Measurements from ENCODE around the gene SPAG9. TPM values are rescaled to one million over a fixed set of nuclear protein-coding genes. Genes with fewer than 3 reads are reported as not detected.
"Not testable (repeated sequence)": the region's sequence is repeated elsewhere in the genome, so short reads cannot be mapped to it uniquely, and the experiment has no call there.

Gene SPAG9
- total RNA-seq, 1 donor from 2014 or later = 105 TPM

DNA sequence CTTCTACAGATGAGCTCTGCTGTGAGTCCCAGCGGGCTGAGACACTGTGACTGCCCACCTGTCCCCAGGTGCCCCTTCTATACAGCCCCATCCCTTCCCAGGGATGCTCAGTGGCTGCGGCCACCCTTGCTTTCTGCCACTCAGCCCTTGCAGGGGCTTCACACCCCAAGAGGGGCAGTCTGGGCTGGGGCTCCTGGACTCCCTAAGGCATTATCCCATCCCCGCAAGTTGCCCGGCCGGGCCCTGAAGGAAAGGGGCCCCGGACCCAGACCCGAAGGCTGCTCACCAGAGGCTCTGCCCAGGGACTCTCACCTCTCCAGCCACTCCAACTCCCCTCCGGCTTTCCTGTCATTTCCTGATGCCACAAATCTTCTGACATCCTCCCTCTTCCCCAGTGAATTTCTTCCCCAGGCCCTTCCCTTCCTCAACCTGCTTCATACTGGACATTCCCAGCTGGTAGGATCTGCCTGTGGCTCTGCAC, 166.0 kb downstream of the SPAG9 start:
- no peak for DNase-seq (ENCODE audit: low spot score)

DNA sequence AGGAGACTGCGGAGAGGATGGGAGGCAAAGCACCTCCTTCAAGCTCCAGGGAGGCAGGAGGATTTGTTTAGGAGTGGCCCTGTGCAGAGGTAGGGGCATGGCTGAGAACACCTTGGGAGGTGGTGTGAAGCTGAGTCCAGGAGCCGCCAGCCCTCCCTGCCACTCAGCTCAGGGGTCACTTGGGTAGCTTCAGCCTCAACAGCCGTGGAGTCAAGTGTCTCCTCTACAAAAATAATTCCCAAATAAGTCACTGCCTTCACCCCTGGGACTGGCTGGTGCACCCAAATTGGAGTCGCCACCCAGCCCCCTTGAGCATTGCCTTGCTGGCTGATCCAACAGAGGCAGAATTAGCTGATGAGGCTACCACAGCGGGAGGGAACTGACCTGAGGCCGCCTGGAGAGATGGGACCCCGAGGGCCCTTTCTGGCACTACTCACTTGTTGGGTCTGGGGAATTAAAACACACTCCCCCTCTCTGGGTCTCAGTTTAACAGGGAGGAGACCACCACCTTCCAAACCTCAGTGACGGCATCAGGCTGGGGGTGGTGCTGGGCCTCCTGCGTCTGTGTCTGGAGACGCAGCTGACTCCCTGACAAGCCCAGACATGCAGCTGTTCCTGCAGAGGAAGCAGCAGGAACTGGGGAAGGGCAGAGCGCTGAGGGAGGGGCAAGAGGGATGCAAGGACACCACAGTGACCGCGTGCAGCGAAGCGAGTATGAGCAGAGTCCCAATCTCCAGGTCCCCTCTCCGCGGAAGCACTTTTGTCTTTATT, 166.7 kb downstream of the SPAG9 start:
- DNase-seq (ENCODE audit: low spot score) = peak; percentile 82

DNA sequence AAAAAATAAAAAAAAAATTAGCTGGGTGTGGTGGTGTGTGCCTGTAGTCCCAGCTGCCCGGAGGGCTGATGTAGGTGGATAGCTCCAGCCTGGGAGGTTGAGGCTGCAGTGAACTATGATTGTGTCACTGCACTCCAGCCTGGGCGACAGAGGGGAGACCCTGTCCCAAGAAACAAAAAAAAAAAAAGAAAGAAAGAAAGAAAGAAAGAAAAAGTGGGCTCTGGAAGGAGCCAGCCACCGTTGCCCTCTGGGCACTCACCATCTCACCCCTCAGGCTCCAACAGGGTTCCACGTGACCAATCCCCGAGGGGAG, 167.2 kb downstream of the SPAG9 start:
- no peak for DNase-seq (ENCODE audit: low spot score)

DNA sequence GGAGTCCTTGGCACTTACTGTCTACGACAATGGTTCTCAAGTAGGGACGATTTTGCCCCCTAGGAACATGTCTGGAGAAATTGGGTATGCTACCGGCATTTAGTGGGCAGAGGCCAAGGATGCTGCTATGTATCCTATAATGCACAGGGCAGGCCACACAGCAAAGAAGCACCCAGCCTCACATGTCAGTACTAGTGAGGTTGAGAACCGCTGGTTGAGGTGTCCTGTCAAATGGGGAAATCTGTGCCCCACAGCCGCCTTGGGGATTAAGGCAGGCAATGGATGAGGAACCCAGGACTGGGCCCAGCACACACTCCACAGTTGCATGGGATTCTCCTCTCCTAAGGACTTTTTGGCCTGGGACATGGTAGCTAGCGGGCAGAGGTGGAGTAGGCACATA, 167.8 kb downstream of the SPAG9 start:
- no peak for DNase-seq (ENCODE audit: low spot score)

DNA sequence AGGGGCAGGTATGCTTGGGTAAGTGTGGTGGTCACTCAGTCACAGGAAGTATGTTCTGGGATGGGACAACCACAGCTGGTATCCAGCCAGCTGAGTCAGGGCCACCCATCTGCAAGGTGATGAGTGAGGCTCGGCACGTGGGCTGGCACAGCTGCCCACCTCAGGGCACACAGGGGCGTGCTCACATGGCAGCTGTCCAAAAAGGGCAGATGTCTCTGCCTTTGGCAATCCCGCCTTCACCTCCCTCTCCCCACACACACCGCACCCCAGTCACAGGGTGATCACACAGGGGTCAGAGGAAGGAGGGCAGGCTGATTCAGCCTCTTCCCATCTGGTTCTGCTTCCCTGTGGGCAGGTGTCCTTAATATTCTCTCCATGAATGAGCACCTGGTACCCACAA, 168.7 kb downstream of the SPAG9 start:
- DNase-seq (ENCODE audit: low spot score) = no peak

DNA sequence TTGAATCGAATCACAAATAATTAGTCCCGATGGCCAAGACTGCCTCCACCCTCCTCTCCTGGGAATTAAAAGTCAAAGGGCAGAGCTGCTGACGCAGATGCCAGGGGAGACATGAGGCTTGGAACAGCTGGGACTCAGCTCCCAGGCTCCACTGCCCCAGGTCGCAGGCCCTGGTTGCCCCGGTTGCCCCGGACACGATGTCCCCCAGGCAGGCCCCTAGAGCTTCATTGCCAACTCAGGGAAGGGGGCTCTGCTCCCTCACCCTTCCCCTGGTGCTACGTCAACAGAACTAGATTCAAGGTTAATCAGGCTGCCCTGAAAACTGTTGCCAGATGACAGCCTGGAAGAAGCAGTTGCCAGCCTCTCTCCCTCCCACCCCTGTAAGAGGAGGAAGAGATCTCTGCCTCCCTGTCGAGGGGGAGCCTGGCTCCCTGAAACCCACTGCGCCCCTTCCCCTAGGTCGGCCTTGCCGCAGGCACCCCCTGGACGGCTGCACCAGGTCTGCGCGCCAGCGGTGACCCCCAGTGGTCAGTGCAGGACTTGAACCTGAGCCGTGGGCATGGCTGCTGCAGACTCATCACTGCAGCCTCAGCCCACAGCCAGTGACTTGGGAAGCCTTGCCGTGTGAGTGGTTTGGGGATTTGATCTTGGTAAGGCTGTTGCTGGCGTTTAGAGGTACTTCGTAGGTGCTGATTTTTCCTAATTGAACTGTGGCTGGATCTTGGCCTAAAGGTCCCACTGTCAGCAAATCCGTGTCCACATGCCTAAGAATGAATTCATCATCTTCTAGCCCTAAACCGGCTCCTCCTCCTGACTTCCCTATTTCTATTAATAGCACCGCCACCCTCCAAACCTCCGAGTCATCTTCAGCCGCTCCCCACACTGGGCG, 170.4 kb downstream of the SPAG9 start:
- peak; percentile 89 for DNase-seq (ENCODE audit: low spot score)

DNA sequence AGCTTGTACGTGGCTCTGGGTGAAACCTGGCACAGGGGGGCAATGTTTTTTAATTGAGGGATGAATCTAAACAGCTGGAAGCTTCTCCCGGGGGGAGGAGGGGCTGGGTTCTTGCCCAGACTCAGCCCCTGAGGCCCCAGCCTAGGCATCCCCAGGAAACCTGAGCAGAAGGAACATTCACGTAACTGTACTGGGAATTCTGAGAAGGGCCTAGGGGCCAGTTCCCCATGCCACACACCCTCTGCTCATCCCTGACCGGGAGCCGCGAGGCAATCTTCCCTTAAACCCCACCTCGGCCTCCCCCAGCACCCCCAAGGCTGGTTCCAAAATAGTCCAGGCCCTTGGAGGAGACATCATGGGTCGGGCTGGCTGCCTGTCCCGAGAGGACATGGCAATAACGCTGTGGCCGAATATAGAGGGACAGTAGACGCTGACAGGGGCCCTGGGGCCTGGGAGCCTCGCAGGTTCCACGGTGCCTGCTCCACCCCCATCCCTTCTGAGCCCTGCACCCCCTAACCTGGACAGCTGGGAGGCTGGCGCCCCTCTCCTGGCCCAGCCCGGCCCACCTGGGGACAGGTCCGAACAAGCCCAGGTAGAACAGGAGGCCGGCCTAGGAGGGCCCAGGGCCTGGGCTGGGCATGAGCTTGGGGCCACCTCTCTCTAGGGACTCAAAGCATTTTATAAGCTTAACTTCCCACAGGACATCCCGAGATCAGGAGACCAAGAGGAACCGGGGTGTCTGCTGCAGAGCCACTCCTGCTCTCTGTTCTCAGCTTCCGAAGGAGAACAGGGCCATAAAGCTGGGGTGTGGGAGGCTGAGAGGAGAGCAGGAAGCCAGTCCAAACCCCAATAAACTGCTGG, 171.3 kb downstream of the SPAG9 start:
- no peak for DNase-seq (ENCODE audit: low spot score)

DNA sequence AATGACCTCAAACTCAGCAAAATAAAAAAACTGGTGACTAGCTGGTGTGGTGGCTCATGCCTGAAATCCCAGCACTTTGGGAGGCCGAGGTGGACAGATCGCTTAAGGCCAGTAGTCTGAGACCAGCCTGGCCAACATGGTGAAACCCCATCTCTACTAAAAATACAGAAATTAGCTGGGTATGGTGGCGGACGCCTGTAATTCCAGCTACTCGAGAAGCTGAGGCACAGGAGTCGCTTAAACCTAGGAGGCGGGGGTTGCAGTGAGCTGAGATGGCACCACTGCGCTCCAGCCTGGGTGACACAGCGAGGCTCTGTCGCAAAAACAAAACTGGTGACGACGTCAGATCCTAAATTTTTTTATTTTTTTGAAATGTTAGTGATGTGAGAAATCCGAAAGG, 172.0 kb downstream of the SPAG9 start:
- no peak for DNase-seq (ENCODE audit: low spot score)

DNA sequence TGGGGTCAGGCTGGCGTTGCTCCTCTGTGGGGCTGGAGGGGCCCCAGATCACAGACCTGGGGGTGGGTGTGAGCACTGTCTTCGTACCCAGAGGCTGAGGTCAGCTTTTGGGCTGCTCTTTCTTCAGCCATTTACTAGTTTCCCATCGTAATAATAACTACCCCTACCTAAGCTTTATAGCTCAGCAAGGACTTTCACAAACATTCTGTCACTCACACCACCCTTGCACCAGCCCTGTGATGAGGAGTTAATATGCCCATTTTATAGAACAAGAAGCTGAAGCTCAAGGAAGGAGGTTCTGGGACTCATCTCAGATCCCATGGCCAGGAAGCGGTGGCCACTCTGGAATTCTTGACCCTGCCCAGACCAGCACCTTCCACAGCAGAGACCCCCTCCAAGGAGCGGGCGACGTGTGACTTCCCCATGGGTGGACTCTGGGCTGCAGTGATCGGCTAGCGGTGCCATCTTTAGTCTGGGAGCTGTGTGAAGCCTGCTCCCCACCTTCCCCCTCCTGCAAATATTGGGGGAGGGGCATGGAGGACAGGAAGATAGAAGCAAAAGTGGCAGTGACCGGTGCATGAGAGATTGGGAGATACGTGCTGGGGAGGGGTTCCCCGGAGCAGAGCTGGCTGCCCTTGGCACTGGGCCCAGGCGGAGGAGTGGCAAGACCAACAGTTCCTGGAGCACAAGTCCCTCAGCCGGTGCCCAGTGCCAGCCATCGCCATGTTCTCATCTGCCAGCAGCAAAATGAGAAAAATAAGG, 172.7 kb downstream of the SPAG9 start:
- no peak for DNase-seq (ENCODE audit: low spot score)

DNA sequence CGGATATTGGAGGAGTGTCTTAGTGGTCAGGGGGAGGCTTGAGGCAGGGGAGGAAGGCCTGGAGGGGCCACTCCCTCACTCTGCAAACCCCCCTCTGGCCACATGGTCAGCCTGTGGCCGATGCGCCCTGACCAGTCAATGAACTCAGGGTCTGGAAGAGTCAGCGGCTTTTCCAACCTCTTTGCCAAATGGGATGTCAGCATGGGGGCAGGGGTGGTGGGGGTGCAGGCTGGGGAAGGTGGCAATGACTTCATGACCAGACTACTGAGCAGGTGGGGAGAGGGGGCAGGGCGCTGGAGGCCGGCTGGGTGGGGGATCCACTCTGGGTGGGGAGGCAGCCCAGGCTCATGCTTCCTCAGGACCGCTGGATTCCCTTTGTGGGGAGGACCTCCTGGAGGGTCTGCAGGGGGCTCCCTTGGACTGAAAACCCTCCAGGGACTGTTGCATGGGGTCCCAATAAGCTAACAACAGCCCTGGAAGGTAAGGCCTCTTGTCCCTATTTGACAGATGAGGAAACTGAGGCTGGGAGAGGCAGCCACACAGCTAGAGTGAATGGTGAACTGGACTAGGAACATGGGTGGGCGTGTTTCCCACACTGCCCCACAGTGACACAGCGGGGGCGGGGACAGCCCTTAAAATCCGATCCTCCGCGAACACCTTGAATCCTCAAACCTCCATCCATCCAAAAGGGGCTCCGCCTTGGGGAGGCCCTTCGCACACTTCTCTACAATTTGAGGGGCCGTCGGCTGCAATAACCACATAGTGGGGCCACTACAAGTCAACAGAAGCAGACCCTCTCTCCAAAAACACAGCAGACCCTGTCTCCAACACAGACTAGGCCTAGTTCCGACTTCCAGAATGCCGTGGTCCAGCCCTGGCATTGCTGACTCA, 173.5 kb downstream of the SPAG9 start:
- no peak for DNase-seq (ENCODE audit: low spot score)

DNA sequence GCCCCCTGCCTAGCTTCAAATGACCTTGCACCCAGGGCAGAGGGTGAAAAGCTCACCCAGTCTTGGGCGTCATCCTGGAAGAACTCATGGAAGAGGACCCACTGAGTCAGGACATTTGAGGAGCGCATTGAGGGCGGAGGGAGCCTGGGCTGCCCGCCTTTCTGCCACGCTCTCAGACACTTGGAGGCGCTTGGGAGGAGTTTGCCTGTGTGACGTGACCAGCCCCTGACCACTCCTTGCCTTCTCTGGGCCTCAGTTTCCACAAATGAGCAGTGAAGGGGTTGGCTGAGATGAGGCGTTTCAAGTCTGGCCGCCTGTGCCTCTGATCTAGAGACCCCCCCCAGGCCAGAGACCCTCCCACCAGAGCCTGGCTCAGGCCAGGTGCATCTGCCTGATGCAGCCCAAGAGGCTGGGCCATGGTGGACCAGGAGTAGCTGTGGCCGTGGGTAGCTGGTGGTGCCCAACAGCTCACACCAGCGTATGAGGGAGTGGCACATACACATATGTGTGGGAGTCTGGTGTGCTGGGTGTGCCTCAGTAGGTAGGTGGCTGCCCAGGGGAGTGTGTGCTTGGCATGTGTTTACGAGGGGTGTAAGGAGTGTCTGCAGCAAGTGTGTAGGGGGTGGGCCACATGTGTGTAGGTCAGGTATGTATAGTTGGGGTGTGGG, 174.3 kb downstream of the SPAG9 start:
- DNase-seq (ENCODE audit: low spot score) = no peak

DNA sequence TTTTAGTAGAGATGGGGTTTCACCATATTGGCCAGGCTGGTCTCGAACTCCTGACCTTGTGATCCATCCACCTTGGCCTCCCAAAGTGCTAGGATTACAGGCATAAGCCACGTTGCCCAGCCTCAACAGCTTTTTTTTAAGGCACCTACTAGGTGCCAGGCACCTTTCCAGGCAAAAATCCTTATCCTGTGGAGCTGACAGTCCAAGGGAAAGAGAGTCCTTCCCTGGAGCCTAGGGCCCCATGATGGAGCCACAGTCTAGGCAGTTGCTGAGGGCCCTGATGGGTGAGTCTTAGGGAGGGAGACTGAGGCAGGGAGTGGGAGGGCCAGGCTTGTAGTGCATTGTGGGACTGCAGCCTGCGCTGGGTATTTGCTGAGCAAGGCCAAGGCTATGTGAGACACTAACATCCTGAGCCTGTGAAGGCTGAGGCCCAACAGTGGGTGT, 174.9 kb downstream of the SPAG9 start:
- DNase-seq (ENCODE audit: low spot score) = no peak

DNA sequence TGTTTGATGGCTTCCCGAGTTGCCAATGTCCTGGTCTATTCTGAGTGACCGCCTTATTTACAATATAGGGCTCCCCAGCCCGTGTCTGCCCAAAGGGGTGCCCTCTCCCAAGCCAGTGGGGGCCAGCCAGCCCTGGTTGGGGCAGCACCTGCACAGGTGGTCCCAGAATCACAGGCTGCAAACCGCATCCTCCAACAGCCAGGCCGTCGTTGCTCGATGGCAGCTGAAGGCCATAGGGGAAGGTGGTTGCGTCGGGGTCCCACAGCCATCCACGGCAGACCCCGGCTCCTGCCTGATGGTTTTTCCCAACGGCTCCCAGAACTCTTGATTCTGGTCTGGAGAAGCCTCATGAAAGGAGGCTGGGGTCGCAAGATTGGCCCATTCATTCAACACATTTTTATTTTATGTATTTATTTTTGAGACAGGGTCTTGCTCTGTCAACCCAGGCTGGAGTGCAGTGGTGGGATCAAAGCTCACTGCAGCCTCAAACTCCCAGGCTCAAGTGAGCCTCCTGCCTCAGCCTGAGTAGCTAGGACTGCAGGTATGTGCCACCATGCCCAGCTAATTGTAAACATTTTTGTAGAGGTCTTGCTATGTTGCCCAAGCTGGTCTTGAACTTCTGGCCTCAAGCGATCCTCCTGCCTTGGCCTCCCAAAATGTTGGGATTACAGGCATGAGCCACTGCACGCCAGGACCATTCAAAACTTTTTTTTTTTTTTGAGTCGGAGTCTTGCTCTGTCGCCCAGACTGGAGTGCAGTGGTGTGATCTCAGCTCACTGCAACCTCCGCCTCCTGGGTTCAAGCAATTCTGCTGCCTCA, 175.6 kb downstream of the SPAG9 start:
- no peak for DNase-seq (ENCODE audit: low spot score)

DNA sequence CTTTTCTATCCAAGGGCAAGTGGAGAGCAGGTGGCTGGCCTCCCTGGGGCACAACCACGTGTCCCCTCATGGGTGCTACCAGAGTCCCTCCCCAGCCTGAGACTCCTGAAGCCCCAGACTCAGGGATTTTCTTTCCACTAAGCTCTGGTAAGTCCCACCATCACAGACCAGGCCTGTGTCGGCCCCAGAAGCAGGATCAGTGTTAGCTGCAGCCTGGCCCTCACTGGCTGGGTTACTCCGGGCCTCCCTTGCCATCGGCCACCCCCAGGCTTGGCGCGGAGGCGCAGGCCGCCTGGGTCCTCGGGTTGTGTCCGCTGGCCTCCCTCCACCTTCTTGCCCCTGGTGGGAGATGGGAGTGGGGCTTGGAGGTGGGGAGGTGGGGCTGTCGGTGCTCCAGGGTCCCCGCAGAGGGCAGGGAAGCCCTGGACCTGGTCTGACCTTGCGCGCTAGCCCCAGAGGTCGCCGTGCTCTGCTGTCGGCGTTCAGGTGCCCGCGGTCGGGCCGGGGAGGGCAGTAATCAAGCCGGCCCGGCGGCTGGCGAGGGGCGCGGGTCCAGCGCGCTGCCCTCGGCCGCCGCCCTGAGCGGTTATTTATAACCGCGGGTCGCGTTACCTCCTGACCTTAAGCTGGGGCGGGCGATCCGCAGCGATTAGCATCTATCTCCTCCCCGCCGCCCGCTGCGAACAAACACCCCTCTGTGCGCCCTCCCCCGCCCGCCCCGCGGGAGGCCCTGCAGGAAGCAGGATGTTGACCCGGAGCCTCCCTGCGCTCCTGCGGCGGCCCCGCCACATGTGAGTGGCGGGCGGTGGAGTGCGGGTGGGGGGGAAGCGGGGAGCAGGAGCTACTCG, 176.4 kb downstream of the SPAG9 start:
- peak; percentile 69 for DNase-seq (ENCODE audit: low spot score)

DNA sequence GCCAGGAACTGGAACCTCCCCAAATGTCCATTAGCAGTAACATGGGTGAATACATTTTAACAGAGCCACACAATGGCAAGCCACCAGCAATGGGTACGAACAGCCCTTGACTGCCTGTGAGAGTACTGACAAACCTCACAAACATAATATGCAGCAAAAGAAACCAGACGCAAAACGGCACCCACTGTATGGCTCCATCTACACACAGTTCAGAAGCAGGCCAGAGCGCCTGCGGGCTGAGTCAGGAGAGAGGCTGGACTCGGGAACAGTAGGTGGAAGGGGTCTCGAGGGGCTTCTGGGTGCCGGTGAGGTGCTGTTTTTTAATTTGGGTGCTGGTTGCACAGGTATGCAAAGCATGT, 177.1 kb downstream of the SPAG9 start:
- DNase-seq (ENCODE audit: low spot score) = no peak

DNA sequence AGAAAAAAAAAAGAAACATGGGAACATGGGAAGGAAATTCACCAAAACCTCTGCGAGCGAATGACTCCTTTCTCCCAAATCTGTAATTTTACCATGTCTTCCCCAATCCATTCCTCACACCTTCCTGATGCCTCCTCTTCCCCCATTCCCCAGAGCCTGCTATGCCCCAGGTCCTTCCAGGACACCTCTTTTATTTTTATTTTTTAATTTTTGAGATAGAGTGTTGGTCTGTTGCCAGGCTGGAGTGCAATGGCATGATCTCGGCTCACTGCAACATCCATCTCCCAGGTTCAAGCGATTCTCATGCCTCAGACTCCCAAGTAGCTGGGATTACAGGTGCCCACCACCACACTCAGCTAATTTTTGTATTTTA, 179.0 kb downstream of the SPAG9 start:
- not testable (repeated sequence) for DNase-seq (ENCODE audit: low spot score)

DNA sequence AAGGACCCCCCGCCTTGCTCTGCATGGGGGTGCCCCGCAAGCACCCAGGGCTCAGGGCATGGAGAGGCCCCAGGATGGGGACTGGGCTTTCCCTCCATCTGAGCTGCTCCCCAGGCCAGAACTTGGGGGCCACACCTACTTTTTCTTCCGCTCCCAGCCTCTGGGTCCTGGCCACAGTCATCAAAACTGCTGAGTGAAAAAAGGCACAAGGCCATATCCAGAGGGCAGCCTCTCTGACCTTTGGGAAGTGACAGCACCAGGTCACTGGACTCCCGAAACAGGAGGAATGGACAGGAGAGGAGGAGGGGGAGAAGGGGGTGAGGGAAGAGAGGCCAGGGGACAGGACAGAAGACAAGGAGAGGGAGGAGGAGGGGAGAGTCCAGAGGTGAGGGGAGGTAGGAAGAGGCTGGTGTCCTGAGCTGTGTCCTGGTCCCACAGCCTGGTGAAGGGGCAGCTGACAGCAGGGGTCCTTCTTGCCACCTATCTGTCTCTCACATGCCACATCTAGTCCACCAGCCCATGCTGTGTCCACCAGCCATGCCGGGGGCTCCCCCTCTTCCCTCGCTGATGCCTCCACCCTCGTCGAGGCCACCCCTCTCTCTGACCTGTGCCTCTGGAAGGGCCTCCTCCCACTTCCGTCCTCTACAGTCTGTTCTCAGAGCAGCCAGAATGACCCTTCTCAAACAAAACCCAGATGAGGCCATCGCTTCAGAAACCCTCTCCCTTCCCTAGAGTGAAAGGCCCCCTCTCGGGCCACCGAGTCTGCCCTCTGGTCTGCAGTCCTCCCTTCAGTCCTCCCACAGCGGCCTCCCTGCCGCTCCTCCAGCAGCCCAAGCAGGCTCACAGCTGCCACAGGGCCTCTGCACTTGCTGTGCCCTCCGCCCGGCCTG, 180.6 kb downstream of the SPAG9 start:
- no peak for DNase-seq (ENCODE audit: low spot score)
